SH-SY5Y (cell line): ENCODE results near the gene PTEN.

Experiments used
- GATA2 ChIP-seq: IDR thresholded peaks from 2 replicates; pipeline ENCODE4 v1.6.1; 2011; ENCODE audit warnings: mild to moderate bottlenecking, low read depth, low read length
- GATA3 ChIP-seq: IDR thresholded peaks from 2 replicates; pipeline ENCODE4 v1.6.1; 2011; ENCODE audit warnings: low read depth, mild to moderate bottlenecking, low read length, moderate library complexity

GRCh38 chr10:87863053-87863943, at the start of gene PTEN, which contains the start of gene KLLN:
- TF ChIP-seq GATA2 = no peak
- no peak for TF ChIP-seq GATA3
